IPS-20b (cell line): Measurements from ENCODE around the gene CUBN.

ENCODE experiments used
- H3K27ac ChIP-seq: one replicate; pipeline ENCODE4 v1.5.1; 2013; ENCODE audit warnings: low read length
- H3K27me3 ChIP-seq: 2 replicates; pipeline ENCODE4 v1.6.1; 2013; ENCODE audit warnings: mild to moderate bottlenecking, low read length, inconsistent platforms; ENCODE audit not compliant: insufficient read depth
- H3K36me3 ChIP-seq: 2 replicates; pipeline ENCODE4 v1.6.1; 2013; ENCODE audit warnings: low read depth, mild to moderate bottlenecking, inconsistent platforms, low read length, moderate library complexity; ENCODE audit not compliant: insufficient read depth
- H3K4me1 ChIP-seq: 2 replicates; pipeline ENCODE4 v1.6.1; 2013; ENCODE audit warnings: mild to moderate bottlenecking, control low read depth, inconsistent platforms, low read length, moderate library complexity; ENCODE audit not compliant: insufficient read depth
- H3K4me3 ChIP-seq: 2 replicates; pipeline ENCODE4 v1.5.1; 2013; ENCODE audit warnings: mild to moderate bottlenecking, low read length, inconsistent platforms
- H3K9ac ChIP-seq: 2 replicates; pipeline ENCODE4 v1.6.1; 2013; ENCODE audit warnings: low read depth, mild to moderate bottlenecking, inconsistent platforms, low read length, moderate library complexity
- H3K9me3 ChIP-seq: 2 replicates; pipeline ENCODE4 v1.6.1; 2013; ENCODE audit warnings: mild to moderate bottlenecking, low read depth, low read length, inconsistent platforms; ENCODE audit not compliant: insufficient read depth

Gene CUBN

GRCh38 chr10:17100586-17100985, 29.0 kb downstream of the CUBN start:
- H3K9ac ChIP-seq, result no peak overlapping the region

GRCh38 chr10:17098012-17098411, 31.6 kb downstream of the CUBN start:
- Histone ChIP-seq H3K4me1 (no peaks in the 10 kb centered on the region), H3K9ac (no peak overlapping the region), H3K27me3 (no peaks in the 10 kb centered on the region), H3K4me3 (no peak overlapping the region), H3K36me3 (no peaks in the 10 kb centered on the region), H3K27ac (no peak overlapping the region), H3K9me3 (peaks cover 6% of the 10 kb centered on the region; the same call in 1 of the 2 replicates)

More at GRCh38 chr10:17100586-17100985, 29.0 kb downstream of the CUBN start:
- no peak overlapping the region for H3K4me3 ChIP-seq
- no peaks in the 10 kb centered on the region for H3K36me3 ChIP-seq
- H3K4me1 ChIP-seq, result no peaks in the 10 kb centered on the region
- H3K9me3 ChIP-seq, result no peaks in the 10 kb centered on the region
- no peaks in the 10 kb centered on the region for H3K27me3 ChIP-seq
- H3K27ac ChIP-seq, result no peak overlapping the region

GRCh38 chr10:17094844-17095243, 34.8 kb downstream of the CUBN start:
- H3K36me3 ChIP-seq, result no peaks in the 10 kb centered on the region
- no peak overlapping the region for H3K9ac ChIP-seq
- H3K4me1 ChIP-seq, result no peaks in the 10 kb centered on the region
- no peak overlapping the region for H3K4me3 ChIP-seq
- no peak overlapping the region for H3K27ac ChIP-seq
- no peaks in the 10 kb centered on the region for H3K27me3 ChIP-seq
- peaks cover 6% of the 10 kb centered on the region; the same call in 1 of the 2 replicates for H3K9me3 ChIP-seq

GRCh38 chr10:17092986-17093803, 36.4 kb downstream of the CUBN start:
- H3K36me3 ChIP-seq, result no peaks in the 10 kb centered on the region
- no peak overlapping the region for H3K4me3 ChIP-seq

GRCh38 chr10:17092216-17092944, 37.2 kb downstream of the CUBN start:
- Histone ChIP-seq H3K4me3 (no peak overlapping the region), H3K9ac (no peak overlapping the region), H3K27me3 (no peaks in the 10 kb centered on the region), H3K4me1 (no peaks in the 10 kb centered on the region), H3K27ac (no peak overlapping the region), H3K9me3 (peaks cover 6% of the 10 kb centered on the region; the same call in 1 of the 2 replicates), H3K36me3 (no peaks in the 10 kb centered on the region)

More at GRCh38 chr10:17092986-17093803, 36.4 kb downstream of the CUBN start:
- Histone ChIP-seq H3K9ac (no peak overlapping the region), H3K4me1 (no peaks in the 10 kb centered on the region), H3K27me3 (no peaks in the 10 kb centered on the region), H3K27ac (no peak overlapping the region), H3K9me3 (peaks cover 6% of the 10 kb centered on the region; the same call in 1 of the 2 replicates)

GRCh38 chr10:17088118-17088806, 41.3 kb downstream of the CUBN start:
- H3K4me1 ChIP-seq, result no peaks in the 10 kb centered on the region
- no peaks in the 10 kb centered on the region for H3K9me3 ChIP-seq
- H3K4me3 ChIP-seq, result no peak overlapping the region
- H3K9ac ChIP-seq, result no peak overlapping the region
- H3K27ac ChIP-seq, result no peak overlapping the region
- H3K27me3 ChIP-seq, result no peaks in the 10 kb centered on the region
- no peaks in the 10 kb centered on the region for H3K36me3 ChIP-seq

- no peaks in the 10 kb centered on the region for H3K27me3 ChIP-seq
- H3K27ac ChIP-seq, result no peak overlapping the region
- no peaks in the 10 kb centered on the region for H3K36me3 ChIP-seq
- no peak overlapping the region for H3K9ac ChIP-seq
- no peaks in the 10 kb centered on the region for H3K9me3 ChIP-seq
- H3K4me1 ChIP-seq, result no peaks in the 10 kb centered on the region
- H3K4me3 ChIP-seq, result no peak overlapping the region
These were observed 42.7 kb downstream of the CUBN start for GRCh38 chr10:17086865-17087367.

- no peaks in the 10 kb centered on the region for H3K9me3 ChIP-seq
- no peak overlapping the region for H3K4me3 ChIP-seq
- H3K27me3 ChIP-seq, result no peaks in the 10 kb centered on the region
- no peak overlapping the region for H3K27ac ChIP-seq
- no peaks in the 10 kb centered on the region for H3K4me1 ChIP-seq
- H3K9ac ChIP-seq, result no peak overlapping the region
- no peaks in the 10 kb centered on the region for H3K36me3 ChIP-seq
These were observed 44.4 kb downstream of the CUBN start for GRCh38 chr10:17085011-17085725.

GRCh38 chr10:17084258-17084657, 45.4 kb downstream of the CUBN start:
- Histone ChIP-seq H3K9ac (no peak overlapping the region), H3K4me1 (no peaks in the 10 kb centered on the region)

GRCh38 chr10:17081431-17081830, 48.2 kb downstream of the CUBN start:
- Histone ChIP-seq H3K4me1 (no peaks in the 10 kb centered on the region), H3K27ac (no peak overlapping the region), H3K9me3 (no peaks in the 10 kb centered on the region), H3K36me3 (no peaks in the 10 kb centered on the region), H3K9ac (no peak overlapping the region), H3K27me3 (no peaks in the 10 kb centered on the region), H3K4me3 (no peak overlapping the region)

More at GRCh38 chr10:17084258-17084657, 45.4 kb downstream of the CUBN start:
- Histone ChIP-seq H3K27me3 (no peaks in the 10 kb centered on the region), H3K9me3 (no peaks in the 10 kb centered on the region), H3K4me3 (no peak overlapping the region), H3K27ac (no peak overlapping the region), H3K36me3 (no peaks in the 10 kb centered on the region)

- no peaks in the 10 kb centered on the region for H3K9me3 ChIP-seq
- no peaks in the 10 kb centered on the region for H3K27me3 ChIP-seq
- no peaks in the 10 kb centered on the region for H3K36me3 ChIP-seq
- no peaks in the 10 kb centered on the region for H3K4me1 ChIP-seq
- H3K27ac ChIP-seq, result no peak overlapping the region
- H3K4me3 ChIP-seq, result no peak overlapping the region
- H3K9ac ChIP-seq, result no peak overlapping the region
These were observed 51.7 kb downstream of the CUBN start for GRCh38 chr10:17077890-17078289.
